ENCODE measurements around the gene CIAO1. TPM values are rescaled to one million over a fixed set of nuclear protein-coding genes. Genes with fewer than 3 reads are reported as not detected.

Gene CIAO1
- total and polyA plus RNA-seq, 2 of the 13 experiments (the other 11 are each of a cell fraction or from before 2014, with no cell fraction given) = 99.3 to 120 TPM

GRCh38 chr2:96305091-96305978 is 39.3 kb downstream of the CIAO1 start, which contains the start of gene SNRNP200 (continued):
- TF ChIP-seq TERF1 (CRISPR knock-in tag; IDR thresholded peaks at IDR 0.05) (no peak), BRD4 (CRISPR knock-in tag; IDR thresholded peaks at IDR 0.05) (peak; percentile 96), ZNF562 (CRISPR knock-in tag; IDR thresholded peaks at IDR 0.05; ENCODE audit: borderline replicate concordance) (no peak), ZNF33B (CRISPR knock-in tag; IDR thresholded peaks at IDR 0.05) (peak; percentile 85; the same call in 1 of the 2 replicates), BCLAF1 (IDR thresholded peaks at IDR 0.05) (no peak)

GRCh38 chr2:96305979-96306308 is 39.9 kb downstream of the CIAO1 start:
- WGBS (ENCODE audit: low lambda C conversion rate) = 2% methylated on average over 9 of the region's 9 CpGs
- Histone ChIP-seq H3K4me3 (replicated peaks in 1 of 3; ENCODE audit: insufficient read depth in 1 of 3, low read depth in 2 of 3, low read length in 3 of 3) (peak overlapping the region; percentile 79 to 92 (median 91)), H3K27ac (ENCODE audit: extremely low read length, insufficient read depth, low read length) (peak overlapping the region; percentile 75), H3K4me2 (ENCODE audit: low read depth, low read length) (peak overlapping the region; percentile 89), H3K36me3 (replicated peaks in 1 of 2; ENCODE audit: control insufficient read depth in 1 of 2, insufficient read depth in 2 of 2, low read length in 2 of 2) (peaks cover 16 to 26% of the 10 kb centered on the region in 2 experiments), H2AFZ (ENCODE audit: low read length) (peak overlapping the region; percentile 8), H3K9me3 (ENCODE audit: low read length) (no peaks in the 10 kb centered on the region), H3K4me1 (ENCODE audit: insufficient read depth, low read length) (peaks cover 37% of the 10 kb centered on the region), H4K20me1 (ENCODE audit: insufficient read depth, low read length) (no peaks in the 10 kb centered on the region), H3K79me2 (ENCODE audit: insufficient read depth, low read length) (peaks cover 43% of the 10 kb centered on the region), H3K9ac (ENCODE audit: insufficient read depth, low read depth, low read length) (peak overlapping the region; percentile 85), H3K27me3 (ENCODE audit: control insufficient read depth in 1 of 2, insufficient read depth in 2 of 2, low read length in 2 of 2) (no peaks in the 10 kb centered on the region; a peak in 1 of 5 replicates)
- CTCF ChIA-PET (ENCODE audit: low intra/inter-chr PET ratio, low total read pairs) = interaction anchor here (1.4 kb wide), 1 partner anchor 203 kb away, joined by 4 read pairs; no protein-coding TSS in a partner anchor
- BruUV-seq (replicated peaks) = TSS peak; percentile 93
- no peak for FAIRE-seq
- in situ Hi-C loops (cut with HindIII; ENCODE audit: extremely low pct_ligation_motif_present, low pct_unique_long_range_greater_than_20kb) = no loop called here
- 0 out of 3 replicates have a peak, but pooled peaks have one; percentile 3 for ATAC-seq
- intact Hi-C loops (cut with micrococcal nuclease; ENCODE audit: unreplicated experiment) = loop anchor here (1.0 to 2.0 kb wide), 5 partner anchors 15 to 203 kb away; partner anchors contain the start of genes CIAO1 and ITPRIPL1
- DNase-seq (ENCODE audit: low spot score) = no peak
- POLR2A ChIA-PET = interaction anchor here (0.9 to 4.0 kb wide), 16 partner anchors 10 to 103 kb away, joined by 3 to 45 read pairs (median 5); partner anchors contain the start of genes CIAO1, ITPRIPL1, NCAPH and STARD7
- TF ChIP-seq ZNF605 (CRISPR knock-in tag; IDR thresholded peaks at IDR 0.05) (peak; percentile 42), KMT2A (CRISPR knock-in tag; IDR thresholded peaks at IDR 0.05) (no peak), ZNF550 (CRISPR knock-in tag; IDR thresholded peaks at IDR 0.05; ENCODE audit: borderline replicate concordance) (no peak), TBL1XR1 (IDR thresholded peaks at IDR 0.05; ENCODE audit: borderline replicate concordance, low read length, partially characterized antibody) (no peak), ZNF3 (CRISPR knock-in tag; IDR thresholded peaks at IDR 0.05) (no peak), ARHGAP35 (CRISPR knock-in tag; IDR thresholded peaks at IDR 0.05; ENCODE audit: borderline replicate concordance) (no peak; the same call in 1 of the 2 replicates), AKAP8 (CRISPR knock-in tag; IDR thresholded peaks at IDR 0.05) (no peak), CBFB (CRISPR knock-in tag; IDR thresholded peaks at IDR 0.05) (peak; percentile 34; the same call in 1 of the 2 replicates), CHD4 (IDR thresholded peaks at IDR 0.05; ENCODE audit: borderline replicate concordance, low read length) (no peak), ZNF317 (CRISPR knock-in tag; IDR thresholded peaks at IDR 0.05) (no peak), STAG1 (CRISPR knock-in tag; IDR thresholded peaks at IDR 0.05) (no peak), CBX5 (CRISPR knock-in tag; IDR thresholded peaks at IDR 0.05; ENCODE audit: borderline replicate concordance) (no peak)

All from HepG2 (cell line).